Motor neuron (in vitro differentiated cells): ENCODE data around the gene RABGGTA. TPM values are rescaled to one million over a fixed set of nuclear protein-coding genes. Genes with fewer than 3 reads are reported as not detected.

Experiments used
- ATAC-seq, 8 experiments: fragments of 200-7000 bp; cut with Tn5 transposase; replicated peaks in 6 of 8; 2 replicates each; pipeline ENCODE4 v1.8.0; 2021; ENCODE audit warnings: mild to moderate bottlenecking in 8 of 8, moderate library complexity in 8 of 8
- H3K27ac ChIP-seq, 2 donors: fragments of 250-450 bp; sonication (Bioruptor Pico); 2 replicates each; pipeline ENCODE4 v1.9.0; 2021; ENCODE audit warnings: antibody characterized with exemption in 2 of 2, mild to moderate bottlenecking in 2 of 2, moderate library complexity in 1 of 2
- H3K4me1 ChIP-seq, 2 donors: fragments of 250-450 bp; sonication (Bioruptor Pico); replicated peaks in 1 of 2; 2 replicates each; pipeline ENCODE4 v1.6.1; 2021; ENCODE audit warnings: antibody characterized with exemption in 2 of 2, mild to moderate bottlenecking in 2 of 2, moderate library complexity in 1 of 2
- H3K4me3 ChIP-seq, 5 donors: fragments of 250-450 bp; sonication (Bioruptor Pico); 2 replicates each; pipeline ENCODE4 v1.9.0; 2021; ENCODE audit warnings: antibody characterized with exemption in 5 of 5, mild to moderate bottlenecking in 5 of 5, moderate library complexity in 4 of 5
- WGBS, 10 experiments: fragments of 450-650 bp; shearing (Covaris generic); methylation state at CpG; one replicate each; pipeline ENCODE4 v1.0.0; 2022; 5-methylcytosine and 5-hydroxymethylcytosine counted together
- in situ Hi-C, 9 experiments: fragments of 400-800 bp; cut with MboI; loops; one replicate each; pipeline ENCODE4 v1.15.0; 2021; ENCODE audit warnings: low sequenced_read_pairs in 9 of 9, low pct_unique_long_range_greater_than_20kb in 2 of 9; ENCODE audit not compliant: unreplicated experiment in 9 of 9
- total RNA-seq, 8 experiments: library from RNA; unstranded; fragments of 300-600 nt; gene quantifications; 2 replicates each; pipeline versions ENCODE4 v1.2.3 to v1.2.4, GENCODE V29; 2022

RABGGTA gene
- total RNA-seq, 8 experiments from 2014 or later, result 13.3 to 28.0 (median 19.6) TPM

DNA sequence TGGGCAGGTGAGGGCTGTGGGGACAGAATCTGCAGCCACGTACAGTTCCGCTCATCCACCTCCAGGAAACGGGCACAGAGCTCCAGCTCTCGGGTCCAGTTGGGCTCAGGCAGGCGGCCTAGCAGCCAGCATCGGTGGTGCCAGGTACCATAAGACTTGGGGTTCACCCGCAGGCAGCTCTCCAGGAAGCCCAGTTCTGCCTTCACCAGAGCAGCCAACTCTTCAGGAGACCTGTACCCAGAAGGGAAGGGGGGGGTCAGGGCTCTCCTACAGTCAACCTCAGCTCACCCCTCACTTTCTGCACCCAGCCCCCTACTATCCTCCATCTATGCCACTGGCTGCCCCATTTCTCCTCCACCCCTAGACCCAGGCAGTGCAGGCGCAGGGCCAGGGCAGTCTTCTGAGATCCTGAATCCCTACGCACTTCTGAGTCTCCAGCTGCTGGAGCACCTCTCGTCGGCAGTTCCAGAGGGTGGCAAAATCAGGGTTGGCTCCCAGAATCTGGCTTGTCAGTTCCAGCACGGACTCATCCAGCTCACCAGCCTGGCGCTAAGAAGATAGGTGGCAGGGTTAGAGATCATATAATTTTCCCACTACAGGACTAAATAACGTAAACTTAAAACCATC lies 1.4 kb downstream of the RABGGTA start:
- in situ Hi-C loops, result no loop called here
- H3K4me3 ChIP-seq, result no peak overlapping the region
- no peak for ATAC-seq
- WGBS, 10 experiments, result 76 to 100% (median 100%) methylated on average over 1 to 3 of the region's 14 CpGs; no CpG with 5 or more reads in 1 of the 10 experiments
- H3K4me1 ChIP-seq, result peaks cover 0 to 2% of the 10 kb centered on the region in 2 donors
- no peak overlapping the region for H3K27ac ChIP-seq

DNA sequence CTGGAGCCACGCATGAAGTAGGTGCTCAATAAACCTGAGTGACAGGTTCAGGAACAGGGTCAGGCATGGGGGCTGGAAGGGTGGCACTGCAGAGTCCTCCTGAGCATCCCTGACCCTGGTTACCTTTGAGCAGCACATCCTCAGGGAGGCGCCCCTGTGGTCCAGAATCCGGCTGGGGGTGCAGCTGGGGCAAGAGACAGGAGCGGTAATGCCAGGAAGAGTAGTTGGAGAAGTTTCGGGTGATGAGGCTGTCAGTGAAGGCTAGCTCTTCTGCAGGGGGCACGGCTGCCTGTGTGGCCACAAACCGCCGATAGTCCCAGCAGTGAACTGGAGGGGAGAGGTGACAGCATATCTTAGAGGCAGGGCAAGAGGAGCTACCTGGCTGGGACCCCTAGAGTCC lies 2.0 kb downstream of the RABGGTA start:
- Histone ChIP-seq H3K4me1 (peaks cover 0 to 2% of the 10 kb centered on the region in 2 donors), H3K4me3 (no peak overlapping the region), H3K27ac (no peak overlapping the region)
- WGBS, 10 experiments, result 0 to 100% (median 91%) methylated on average over 1 to 4 of the region's 8 CpGs; no CpG with 5 or more reads in 3 of the 10 experiments
- in situ Hi-C loops, result no loop called here
- no peak for ATAC-seq

DNA sequence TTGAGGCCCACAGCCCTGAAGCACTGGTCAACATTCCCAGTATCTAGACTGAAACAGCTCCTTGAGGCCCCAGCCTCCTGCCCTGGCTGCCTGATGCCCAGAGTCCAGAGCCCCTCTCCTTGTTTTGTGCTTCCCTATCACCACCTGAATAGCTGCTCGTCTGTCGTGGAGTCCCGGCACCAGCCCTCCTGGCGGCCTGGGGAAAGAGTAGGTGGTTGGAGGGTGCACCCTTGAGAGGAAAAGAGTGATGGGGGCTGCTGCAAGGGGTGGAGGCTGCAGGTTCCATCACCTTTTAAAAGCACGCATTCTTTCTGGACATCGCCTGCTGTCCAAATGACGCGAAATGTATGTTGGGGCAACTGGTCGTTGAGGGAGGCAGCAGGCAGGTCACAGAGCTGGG lies 3.2 kb downstream of the RABGGTA start:
- ATAC-seq, result no peak
- Histone ChIP-seq H3K4me3 (no peak overlapping the region), H3K4me1 (peaks cover 0 to 2% of the 10 kb centered on the region in 2 donors), H3K27ac (no peak overlapping the region)
- in situ Hi-C loops, result no loop called here
- WGBS, 10 experiments, result 40 to 78% (median 60%) methylated on average over 1 to 9 of the region's 9 CpGs; no CpG with 5 or more reads in 7 of the 10 experiments

DNA sequence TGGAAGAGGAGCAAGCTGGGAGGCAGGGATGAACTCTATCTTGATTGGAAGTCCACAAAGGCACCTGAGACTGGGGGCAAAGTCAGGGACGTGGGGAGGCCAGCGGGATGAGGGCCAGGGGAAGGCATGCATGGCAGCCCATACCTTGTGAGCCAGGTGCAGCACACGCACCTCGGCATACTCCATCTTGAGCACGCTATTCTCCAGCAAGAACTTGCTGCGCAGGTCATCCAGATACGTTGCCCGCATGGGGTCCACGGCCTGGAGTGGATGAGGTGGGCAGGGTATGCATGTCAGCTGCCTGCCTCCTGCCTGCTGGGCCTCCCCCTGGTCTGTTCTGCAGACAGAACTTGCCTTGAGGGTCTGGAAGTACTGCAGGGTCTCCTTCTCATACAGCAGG lies 3.9 kb downstream of the RABGGTA start:
- in situ Hi-C loops, result no loop called here
- WGBS, 10 experiments, result 60 to 100% (median 90%) methylated on average over 2 to 7 of the region's 9 CpGs; no CpG with 5 or more reads in 4 of the 10 experiments
- Histone ChIP-seq H3K27ac (no peak overlapping the region), H3K4me3 (no peak overlapping the region), H3K4me1 (peaks cover 0 to 2% of the 10 kb centered on the region in 2 donors)
- no peak for ATAC-seq

DNA sequence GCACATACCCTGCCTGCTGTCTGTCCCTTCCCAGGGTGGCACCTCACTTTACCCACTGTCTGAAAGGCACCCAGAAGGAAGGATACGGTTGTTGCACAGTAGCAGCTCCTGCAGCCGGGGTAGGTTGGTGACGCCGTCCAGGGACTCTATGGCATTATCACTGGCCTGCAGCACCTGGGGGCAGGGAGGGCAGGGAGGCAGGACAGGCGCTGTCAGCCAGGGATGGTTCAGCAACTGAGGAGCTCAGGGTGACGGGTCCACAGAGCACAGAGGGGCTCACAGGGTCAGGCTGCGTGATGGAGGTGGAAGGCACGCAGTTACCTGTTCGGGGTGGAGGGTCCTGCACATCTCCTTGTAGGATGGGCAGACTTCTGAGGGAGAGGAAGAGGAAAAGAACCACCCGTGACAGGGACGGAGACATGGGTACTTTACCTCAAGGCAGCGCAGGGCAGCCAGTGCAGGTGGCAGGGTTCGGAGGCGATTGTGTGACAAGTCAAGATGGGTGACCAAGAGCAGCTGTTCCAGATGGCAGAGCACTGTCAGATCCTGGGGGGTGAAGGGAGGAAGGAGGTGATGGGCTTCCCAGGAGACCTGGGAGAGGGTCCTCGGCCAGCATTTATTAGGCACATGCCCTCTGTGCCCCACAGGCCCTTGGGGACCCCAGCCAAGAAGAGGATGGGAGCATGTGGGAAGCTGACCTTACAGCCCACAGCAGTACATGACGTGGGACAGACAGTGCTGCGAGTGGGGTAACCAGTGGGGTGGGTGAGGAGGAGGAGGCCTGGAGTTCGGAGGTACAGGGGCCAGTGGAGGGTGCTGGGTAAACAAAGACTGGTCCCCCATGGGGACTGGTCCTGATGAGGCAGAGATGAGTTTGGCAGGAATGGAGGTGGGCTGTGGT lies 4.8 kb downstream of the RABGGTA start:
- WGBS, 10 experiments, result 74 to 100% (median 100%) methylated on average over 1 to 6 of the region's 18 CpGs; no CpG with 5 or more reads in 7 of the 10 experiments
- in situ Hi-C loops, result no loop called here
- Histone ChIP-seq H3K27ac (no peak overlapping the region), H3K4me1 (no peaks in the 10 kb centered on the region), H3K4me3 (no peak overlapping the region)
- ATAC-seq, result no peak

DNA sequence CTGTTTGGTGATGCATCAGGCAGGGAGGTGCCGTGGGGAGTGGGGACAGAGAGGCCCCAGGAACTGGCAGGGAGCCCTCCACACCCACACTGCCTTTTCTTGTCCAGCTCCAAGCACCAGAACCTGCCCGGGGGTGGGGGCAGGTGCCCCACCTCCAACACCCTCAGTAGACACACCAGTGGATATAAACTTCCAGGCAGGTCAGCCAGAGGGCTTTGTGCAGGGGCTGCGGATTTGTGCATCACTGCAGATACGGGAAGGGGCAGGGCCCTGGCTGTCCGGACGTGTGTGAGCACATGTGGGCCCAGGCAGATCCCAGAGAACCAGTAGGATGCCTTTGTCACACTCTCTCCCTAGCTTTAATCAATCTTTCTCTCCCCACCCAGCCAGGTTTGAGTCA lies 7.1 kb downstream of the RABGGTA start:
- Histone ChIP-seq H3K27ac (no peak overlapping the region), H3K4me3 (no peak overlapping the region), H3K4me1 (no peaks in the 10 kb centered on the region)
- WGBS, 10 experiments, result 0 to 33% methylated on average over 1 to 2 of the region's 6 CpGs; no CpG with 5 or more reads in 8 of the 10 experiments
- ATAC-seq, result peak in 3 of 8 experiments; percentile 61 to 89 (median 85)
- in situ Hi-C loops, result no loop called here

DNA sequence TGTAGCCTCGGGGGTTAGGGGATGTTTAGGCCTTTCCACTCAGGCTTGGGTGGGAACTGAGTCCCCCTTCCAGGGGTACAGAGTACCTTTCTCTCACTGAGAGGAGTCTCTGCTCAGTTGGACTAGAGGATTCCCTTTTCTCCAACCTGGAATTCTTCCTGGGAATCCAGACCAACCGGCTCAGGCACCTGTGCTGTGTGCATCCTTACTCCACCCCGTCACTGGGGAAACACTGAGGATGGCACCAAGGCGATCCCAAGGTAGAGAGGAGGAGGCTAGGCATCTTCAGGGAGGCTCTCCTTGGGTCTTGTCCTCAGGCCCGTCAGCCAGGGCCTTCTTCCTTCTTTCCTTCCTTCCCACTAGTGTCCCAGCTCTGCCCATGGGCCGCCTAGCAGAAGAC lies 7.5 kb downstream of the RABGGTA start:
- 72% methylated on average over 3 of the region's 6 CpGs; no CpG with 5 or more reads in 9 of the 10 experiments for WGBS, 10 experiments
- no peak for ATAC-seq
- in situ Hi-C loops, result no loop called here
- Histone ChIP-seq H3K27ac (no peak overlapping the region), H3K4me3 (no peak overlapping the region), H3K4me1 (no peaks in the 10 kb centered on the region)

DNA sequence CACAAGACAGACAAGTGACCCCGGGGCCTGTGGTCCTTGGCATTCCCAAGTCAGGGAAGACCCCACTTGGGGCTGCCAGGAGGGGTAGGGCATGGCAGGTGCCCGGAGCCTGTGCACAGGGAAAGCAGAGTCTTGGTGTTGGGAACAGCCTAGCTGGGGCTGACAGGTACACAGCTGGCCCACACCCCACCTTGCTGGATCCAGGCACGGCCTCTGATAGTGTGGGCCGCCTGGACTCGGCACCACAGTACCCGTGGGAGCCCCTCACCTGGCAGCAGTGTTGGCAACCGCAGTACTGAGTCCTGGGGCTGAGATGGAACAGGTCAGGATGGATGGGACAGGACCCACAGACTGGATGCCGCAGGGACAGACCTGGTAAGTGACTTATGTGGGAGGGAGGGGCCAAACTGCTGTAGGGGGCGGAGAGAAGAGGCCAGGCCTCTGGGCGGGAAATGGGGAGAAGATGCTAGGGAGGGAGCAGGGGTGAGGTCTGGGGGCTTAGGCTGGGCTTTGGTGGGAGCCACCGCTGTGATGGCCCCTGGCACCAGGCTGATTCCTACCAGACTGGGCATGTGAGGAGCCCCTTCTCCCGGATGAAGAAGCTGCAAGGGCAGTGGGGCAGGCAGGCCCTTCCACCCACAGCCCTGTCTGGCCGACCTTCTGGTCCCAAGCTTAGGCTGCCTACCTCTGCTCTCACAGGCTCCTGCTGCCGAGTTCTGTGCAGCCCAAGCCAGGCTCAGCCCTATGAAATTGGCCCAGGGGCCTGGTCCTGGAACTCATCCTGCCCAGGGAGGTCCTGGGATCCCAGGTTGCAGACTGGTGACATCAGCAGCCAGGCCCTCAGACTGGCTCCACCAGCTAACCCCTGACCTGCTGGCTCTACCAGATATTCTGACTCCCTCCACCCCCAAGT lies 8.3 kb downstream of the RABGGTA start, which contains the start of gene TGM1:
Gene TGM1, minus strand, starts transcription at position 357 of the 913 bp plus-strand sequence. CDS start 825 bp downstream, outside the sequence.
- in situ Hi-C loops, result no loop called here
- H3K27ac ChIP-seq, result no peak within 1 kb of the TSS
- H3K4me3 ChIP-seq, result no peak within 1 kb of the TSS
- ATAC-seq, result peak in 1 of 8 experiments; percentile 24
- H3K4me1 ChIP-seq, result no peaks in the 10 kb centered on the region
- 58 to 83% (median 72%) methylated on average over 1 to 2 of the region's 14 CpGs; no CpG with 5 or more reads in 7 of the 10 experiments for WGBS, 10 experiments

DNA sequence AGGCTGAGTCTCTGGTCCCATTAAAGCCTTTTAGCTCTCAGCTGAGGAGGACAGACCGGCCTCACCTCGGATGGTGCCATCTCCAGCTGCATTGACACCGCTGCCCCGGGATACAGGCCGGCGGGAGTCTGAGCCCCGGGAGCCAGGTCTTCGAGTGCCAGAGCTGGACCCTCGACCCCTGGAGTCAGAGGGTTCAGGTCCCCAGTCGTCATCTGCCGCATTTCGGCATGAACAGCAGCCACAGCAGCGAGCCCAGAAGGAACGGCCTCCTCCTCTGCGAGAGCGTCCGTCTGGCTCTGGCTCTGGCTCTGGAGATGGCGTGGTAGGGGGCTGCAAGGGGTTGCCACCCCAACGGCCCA lies 9.4 kb downstream of the RABGGTA start:
- no peak overlapping the region for H3K4me3 ChIP-seq
- ATAC-seq, result no peak
- 40 to 100% (median 80%) methylated on average over 1 to 4 of the region's 19 CpGs; no CpG with 5 or more reads in 4 of the 10 experiments for WGBS, 10 experiments
- no peak overlapping the region for H3K27ac ChIP-seq
- in situ Hi-C loops, result no loop called here
- no peaks in the 10 kb centered on the region for H3K4me1 ChIP-seq

DNA sequence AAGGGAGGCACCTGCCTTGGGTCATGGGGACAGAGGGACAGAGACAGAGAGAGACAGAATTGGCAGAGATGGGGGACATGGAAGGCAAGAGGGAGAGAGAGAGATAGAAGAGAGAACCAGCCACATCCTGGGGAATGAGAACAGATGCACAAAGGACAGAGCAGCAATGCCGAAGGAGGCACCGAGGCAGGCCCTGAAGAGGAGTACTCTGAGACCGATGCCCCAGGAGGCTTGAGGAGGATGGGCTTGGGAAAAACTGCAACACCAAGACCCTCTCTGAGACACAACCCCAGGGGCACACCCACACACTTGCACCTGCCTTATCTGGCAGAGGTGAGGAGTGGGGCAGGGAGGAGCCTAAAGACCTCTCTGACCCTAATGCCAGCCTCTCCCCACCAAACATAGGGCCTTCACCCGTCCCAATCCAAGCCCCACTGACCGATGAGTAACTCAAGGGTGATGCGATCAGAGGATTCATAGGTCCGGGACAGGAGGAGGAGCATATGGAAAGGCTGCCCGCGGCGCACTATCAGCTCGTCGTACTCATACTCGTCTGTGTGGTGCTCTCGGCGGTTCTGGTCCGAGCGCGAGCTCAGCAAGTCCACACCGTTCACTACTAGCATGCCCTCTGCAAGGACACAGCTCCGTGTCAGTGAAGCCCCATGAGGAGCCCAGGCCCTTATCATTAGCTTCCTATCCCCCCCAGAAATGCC lies 10.0 kb downstream of the RABGGTA start:
- 84 to 93% (median 86%) methylated on average over 2 to 17 of the region's 20 CpGs; no CpG with 5 or more reads in 7 of the 10 experiments for WGBS, 10 experiments
- in situ Hi-C loops, result no loop called here
- ATAC-seq, result no peak

DNA sequence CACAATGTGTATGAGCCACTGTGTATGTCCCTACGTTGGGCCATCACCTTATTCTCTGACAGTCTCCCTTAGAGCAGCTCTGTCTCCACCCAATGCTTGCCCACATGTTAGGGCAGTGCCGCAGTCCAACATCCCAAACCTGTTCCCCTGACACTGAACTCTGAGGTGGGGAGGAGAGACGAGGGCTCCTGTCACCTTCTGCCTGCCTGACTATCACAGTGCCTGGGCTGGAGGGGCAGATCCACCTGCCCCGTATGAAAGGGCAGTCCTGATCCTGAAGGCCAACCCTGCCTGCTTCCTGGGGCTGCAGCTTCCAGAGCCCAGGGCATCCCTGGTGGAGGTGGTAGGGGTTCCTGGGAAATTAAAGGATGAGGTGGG lies 10.6 kb downstream of the RABGGTA start:
- in situ Hi-C loops, result no loop called here
- 40 to 100% (median 79%) methylated on average over 1 to 2 of the region's 4 CpGs; no CpG with 5 or more reads in 5 of the 10 experiments for WGBS, 10 experiments
- H3K27ac ChIP-seq, result no peak overlapping the region
- no peak overlapping the region for H3K4me3 ChIP-seq
- H3K4me1 ChIP-seq, result no peaks in the 10 kb centered on the region
- ATAC-seq, result no peak

More for the DNA sequence above, 10.0 kb downstream of the RABGGTA start:
- no peak overlapping the region for H3K27ac ChIP-seq
- no peak overlapping the region for H3K4me3 ChIP-seq
- H3K4me1 ChIP-seq, result no peaks in the 10 kb centered on the region
